HFFc6 (cell line): ENCODE measurements around the gene BBS9. TPM values are rescaled to one million over a fixed set of nuclear protein-coding genes. Genes with fewer than 3 reads are reported as not detected.

Experiments
- DNase-seq: peaks from one replicate; pipeline ENCODE4 v3.0.0-alpha.2; 2018
- H3K27ac Mint-ChIP-seq: 2 replicates; pipeline ENCODE4 v1.8.0; 2020; ENCODE audit warnings: mild to moderate bottlenecking, mixed read lengths
- H3K27me3 Mint-ChIP-seq: 2 replicates; pipeline ENCODE4 v1.8.0; 2021; ENCODE audit warnings: mild to moderate bottlenecking, moderate library complexity, mixed read lengths; ENCODE audit not compliant: insufficient read depth
- H3K36me3 Mint-ChIP-seq: 2 replicates; pipeline ENCODE4 v1.8.0; 2021; ENCODE audit warnings: low read depth, mixed read lengths
- H3K4me1 Mint-ChIP-seq: 2 replicates; pipeline ENCODE4 v1.8.0; 2020; ENCODE audit warnings: low read depth, mixed read lengths
- H3K4me3 Mint-ChIP-seq: 2 replicates; pipeline ENCODE4 v1.8.0; 2020; ENCODE audit warnings: mild to moderate bottlenecking, moderate library complexity, mixed read lengths
- H3K9me3 Mint-ChIP-seq: 2 replicates; pipeline ENCODE4 v1.8.0; 2020; ENCODE audit warnings: mild to moderate bottlenecking, mixed read lengths
- total RNA-seq, 6 experiments: library from RNA; stranded (reverse); fragmentation: NEBNext Ultra II Directional; extraction: Animal tissue kit (Norgen Biotek cat#: 25700); gene quantifications; 2 replicates in 1 of 6; 3 replicates in 5 of 6; pipeline ENCODE4 v1.2.3, GENCODE V29; 2021
- TF ChIP-seq, protein P1 (sequence below): fragments of 200-600 bp; sonication (generic); IDR thresholded peaks from 2 replicates; pipeline ENCODE4 v1.5.0; 2021; ENCODE audit warnings: antibody characterized with exemption, mild to moderate bottlenecking

BBS9 gene
- total RNA-seq, 6 experiments from 2014 or later = 10.6 to 13.0 (median 12.1) TPM

DNA sequence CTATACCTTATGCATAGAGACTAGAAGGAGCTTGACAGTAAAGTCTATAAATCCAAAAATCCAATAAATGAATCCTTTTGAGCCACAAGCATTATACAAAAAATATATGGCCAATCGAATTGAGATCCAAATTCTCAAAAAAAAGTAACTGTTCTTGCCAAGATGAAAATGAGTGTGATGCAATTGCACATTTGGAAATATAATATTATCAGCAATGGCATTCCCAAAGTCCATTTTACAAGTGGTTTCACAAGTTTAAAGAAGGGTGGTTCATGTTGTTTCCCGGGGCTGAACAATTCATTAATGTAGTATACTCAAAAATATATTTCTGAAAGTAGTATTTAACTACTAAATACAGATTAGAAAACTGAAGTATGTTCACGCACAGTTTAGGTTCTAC is 27.5 kb upstream of the BBS9 start:
- Mint-ChIP-seq H3K27me3 (no peaks in the 10 kb centered on the region; the same call in none of the 2 replicates), H3K36me3 (peaks cover 12% of the 10 kb centered on the region), H3K27ac (no peak overlapping the region), H3K4me1 (peaks cover 5% of the 10 kb centered on the region; the same call in 1 of the 2 replicates), H3K9me3 (no peaks in the 10 kb centered on the region), H3K4me3 (no peak overlapping the region)
- TF ChIP-seq, protein P1, sequence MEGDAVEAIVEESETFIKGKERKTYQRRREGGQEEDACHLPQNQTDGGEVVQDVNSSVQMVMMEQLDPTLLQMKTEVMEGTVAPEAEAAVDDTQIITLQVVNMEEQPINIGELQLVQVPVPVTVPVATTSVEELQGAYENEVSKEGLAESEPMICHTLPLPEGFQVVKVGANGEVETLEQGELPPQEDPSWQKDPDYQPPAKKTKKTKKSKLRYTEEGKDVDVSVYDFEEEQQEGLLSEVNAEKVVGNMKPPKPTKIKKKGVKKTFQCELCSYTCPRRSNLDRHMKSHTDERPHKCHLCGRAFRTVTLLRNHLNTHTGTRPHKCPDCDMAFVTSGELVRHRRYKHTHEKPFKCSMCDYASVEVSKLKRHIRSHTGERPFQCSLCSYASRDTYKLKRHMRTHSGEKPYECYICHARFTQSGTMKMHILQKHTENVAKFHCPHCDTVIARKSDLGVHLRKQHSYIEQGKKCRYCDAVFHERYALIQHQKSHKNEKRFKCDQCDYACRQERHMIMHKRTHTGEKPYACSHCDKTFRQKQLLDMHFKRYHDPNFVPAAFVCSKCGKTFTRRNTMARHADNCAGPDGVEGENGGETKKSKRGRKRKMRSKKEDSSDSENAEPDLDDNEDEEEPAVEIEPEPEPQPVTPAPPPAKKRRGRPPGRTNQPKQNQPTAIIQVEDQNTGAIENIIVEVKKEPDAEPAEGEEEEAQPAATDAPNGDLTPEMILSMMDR = no peak
- no peak for DNase-seq

- TF ChIP-seq, protein P1 = peak; percentile 82
- Mint-ChIP-seq H3K27ac (peak overlapping the region; percentile 75; the same call in 1 of the 2 replicates), H3K36me3 (no peaks in the 10 kb centered on the region; the same call in 1 of the 2 replicates), H3K4me3 (peak overlapping the region; percentile 99), H3K4me1 (peaks cover 33% of the 10 kb centered on the region), H3K27me3 (no peaks in the 10 kb centered on the region; the same call in none of the 2 replicates), H3K9me3 (no peaks in the 10 kb centered on the region)
- peak; percentile 61 for DNase-seq
Measured at GRCh38 chr7:33107136-33108066, 22.0 kb upstream of the BBS9 start.

GRCh38 chr7:33108554-33109004 is 20.8 kb upstream of the BBS9 start:
- H3K9me3 Mint-ChIP-seq = no peaks in the 10 kb centered on the region
- peak overlapping the region; percentile 99 for H3K4me3 Mint-ChIP-seq
- TF ChIP-seq, protein P1 = peak; percentile 23
- H3K4me1 Mint-ChIP-seq = peaks cover 33% of the 10 kb centered on the region
- no peaks in the 10 kb centered on the region; the same call in 1 of the 2 replicates for H3K27me3 Mint-ChIP-seq
- H3K36me3 Mint-ChIP-seq = no peaks in the 10 kb centered on the region
- peak; percentile 7 for DNase-seq
- peak overlapping the region; percentile 75 for H3K27ac Mint-ChIP-seq

DNA sequence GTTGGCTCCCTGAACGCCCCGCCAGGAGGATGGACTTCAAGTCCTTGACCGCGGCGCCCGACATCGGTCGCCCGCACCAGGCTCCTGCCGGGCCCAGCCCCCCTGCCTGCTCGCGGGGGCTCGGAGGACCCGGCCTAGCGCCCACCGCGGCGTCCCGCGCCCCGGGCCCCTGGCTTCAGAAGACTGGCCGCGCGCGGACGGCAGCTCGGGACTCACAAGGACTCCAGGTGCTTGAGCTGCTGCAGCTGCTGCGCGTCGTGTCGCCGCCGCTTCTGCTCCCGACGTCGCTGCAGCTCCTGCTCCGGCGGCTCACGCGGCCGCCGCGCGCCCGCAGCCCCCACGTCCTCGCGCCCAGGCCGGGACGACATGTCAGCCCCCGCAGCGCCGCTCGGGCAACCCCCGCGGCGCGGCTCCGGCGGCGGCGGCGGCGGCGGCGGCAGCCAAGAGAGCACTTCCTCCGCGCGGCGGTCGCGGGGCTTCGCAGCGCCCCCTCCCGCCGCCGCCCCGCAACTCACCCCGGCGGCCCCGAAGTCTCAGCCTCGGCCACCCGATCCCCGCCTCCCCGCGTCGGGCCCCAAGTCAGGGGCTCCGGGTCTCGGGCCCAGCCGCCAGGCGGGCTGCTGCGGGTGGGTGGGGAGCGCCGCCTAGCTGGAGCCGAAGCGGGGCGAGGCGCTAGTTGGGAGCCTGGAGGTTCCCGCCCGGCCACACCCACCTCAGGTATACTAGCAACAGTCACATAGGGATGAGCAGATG is 20.2 kb upstream of the BBS9 start, which contains the start of gene RP9:
Gene RP9, minus strand, starts transcription at position 400 of the 753 bp plus-strand sequence. Its CDS starts 32 bp downstream, at position 368.
- TF ChIP-seq, protein P1 = peak; percentile 78
- peak within 1 kb of the TSS; percentile 75 for H3K27ac Mint-ChIP-seq
- H3K4me1 Mint-ChIP-seq = peaks cover 33% of the 10 kb centered on the region
- DNase-seq = no peak
- H3K4me3 Mint-ChIP-seq = peak within 1 kb of the TSS; percentile 99
- H3K27me3 Mint-ChIP-seq = no peaks in the 10 kb centered on the region; the same call in 1 of the 2 replicates
- H3K36me3 Mint-ChIP-seq = no peaks in the 10 kb centered on the region
- no peaks in the 10 kb centered on the region for H3K9me3 Mint-ChIP-seq

- peak overlapping the region; percentile 74 for H3K4me3 Mint-ChIP-seq
- peak; percentile 4 for DNase-seq
Measured at GRCh38 chr7:33109758-33110238, 19.6 kb upstream of the BBS9 start.

More at GRCh38 chr7:33109758-33110238, 19.6 kb upstream of the BBS9 start:
- TF ChIP-seq, protein P1 = peak; percentile 43; the same call in 1 of the 2 replicates
- no peaks in the 10 kb centered on the region for H3K36me3 Mint-ChIP-seq
- no peaks in the 10 kb centered on the region for H3K9me3 Mint-ChIP-seq
- H3K4me1 Mint-ChIP-seq = peaks cover 31% of the 10 kb centered on the region
- no peak overlapping the region for H3K27ac Mint-ChIP-seq
- H3K27me3 Mint-ChIP-seq = peaks cover 5% of the 10 kb centered on the region
